LNCaP clone FGC (cell line): ENCODE data around the gene CBLN3.

Experiments
- DNase-seq: peaks from one replicate; pipeline ENCODE4 v3.0.0-alpha.2; 2011; ENCODE audit warnings: low read depth
- H3K4me3 ChIP-seq: 2 replicates; pipeline ENCODE4 v1.5.1; 2011; ENCODE audit warnings: mild to moderate bottlenecking, low read depth, low read length, control low read depth
- TF ChIP-seq, protein P1 (sequence below): IDR thresholded peaks from 2 replicates; pipeline ENCODE4 v1.5.1; 2012; ENCODE audit warnings: mild to moderate bottlenecking; ENCODE audit not compliant: control insufficient read depth, insufficient read depth; ENCODE audit errors: extremely low read depth

Gene CBLN3

GRCh38 chr14:24378327-24378726, 51.1 kb downstream of the CBLN3 start:
- no peak overlapping the region for H3K4me3 ChIP-seq
- no peak for DNase-seq
- TF ChIP-seq, protein P1, sequence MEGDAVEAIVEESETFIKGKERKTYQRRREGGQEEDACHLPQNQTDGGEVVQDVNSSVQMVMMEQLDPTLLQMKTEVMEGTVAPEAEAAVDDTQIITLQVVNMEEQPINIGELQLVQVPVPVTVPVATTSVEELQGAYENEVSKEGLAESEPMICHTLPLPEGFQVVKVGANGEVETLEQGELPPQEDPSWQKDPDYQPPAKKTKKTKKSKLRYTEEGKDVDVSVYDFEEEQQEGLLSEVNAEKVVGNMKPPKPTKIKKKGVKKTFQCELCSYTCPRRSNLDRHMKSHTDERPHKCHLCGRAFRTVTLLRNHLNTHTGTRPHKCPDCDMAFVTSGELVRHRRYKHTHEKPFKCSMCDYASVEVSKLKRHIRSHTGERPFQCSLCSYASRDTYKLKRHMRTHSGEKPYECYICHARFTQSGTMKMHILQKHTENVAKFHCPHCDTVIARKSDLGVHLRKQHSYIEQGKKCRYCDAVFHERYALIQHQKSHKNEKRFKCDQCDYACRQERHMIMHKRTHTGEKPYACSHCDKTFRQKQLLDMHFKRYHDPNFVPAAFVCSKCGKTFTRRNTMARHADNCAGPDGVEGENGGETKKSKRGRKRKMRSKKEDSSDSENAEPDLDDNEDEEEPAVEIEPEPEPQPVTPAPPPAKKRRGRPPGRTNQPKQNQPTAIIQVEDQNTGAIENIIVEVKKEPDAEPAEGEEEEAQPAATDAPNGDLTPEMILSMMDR: no peak

DNA sequence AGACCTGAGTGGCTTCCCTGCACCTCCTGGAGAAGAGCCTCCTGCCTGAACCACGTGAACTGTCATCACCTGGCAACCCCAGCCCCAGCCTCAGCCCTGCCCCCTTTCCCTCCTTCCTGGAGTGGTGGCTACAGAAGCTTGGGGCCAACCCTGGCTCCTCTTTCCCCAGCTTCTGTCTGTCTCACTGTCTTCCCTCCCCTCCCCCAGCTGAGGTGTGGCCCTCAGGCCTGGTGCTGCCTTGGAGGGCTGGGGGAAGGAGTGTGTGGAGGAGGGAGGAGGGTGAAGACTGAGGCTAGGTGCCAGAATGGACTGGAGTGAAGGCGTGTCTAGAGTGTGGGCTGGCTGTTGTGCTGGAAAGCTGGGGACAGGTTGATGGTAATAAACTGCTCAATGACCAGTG, 51.8 kb downstream of the CBLN3 start:
- no peak overlapping the region for H3K4me3 ChIP-seq
- no peak for DNase-seq
- TF ChIP-seq, protein P1: no peak

DNA sequence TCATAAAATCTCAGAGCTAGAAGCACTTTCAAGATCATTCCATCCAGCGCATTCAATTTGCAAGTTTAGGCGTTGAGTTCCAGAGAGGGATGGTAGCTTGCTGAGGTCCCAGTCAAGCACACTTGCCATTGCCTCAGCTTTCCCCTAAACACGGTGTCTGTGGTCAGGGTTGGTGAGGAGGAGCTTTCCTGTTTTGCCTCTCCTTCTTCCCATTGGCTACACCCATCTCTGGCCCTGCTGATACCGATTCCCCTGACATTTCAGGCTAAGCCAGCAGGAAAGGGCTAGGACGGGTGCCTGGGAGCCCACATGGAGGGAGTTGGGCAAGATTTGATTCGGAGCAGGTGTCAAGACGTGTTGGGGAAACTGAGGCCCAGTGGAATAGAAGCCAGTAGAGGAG, 52.3 kb downstream of the CBLN3 start:
- no peak overlapping the region for H3K4me3 ChIP-seq
- no peak for DNase-seq
- TF ChIP-seq, protein P1: no peak
